ENCODE measurements around the gene OLA1. TPM values are rescaled to one million over a fixed set of nuclear protein-coding genes. Genes with fewer than 3 reads are reported as not detected.

Gene OLA1
- total RNA-seq, 4 donors from 2014 or later = 47.1 to 62.7 (median 55.6) TPM

DNA sequence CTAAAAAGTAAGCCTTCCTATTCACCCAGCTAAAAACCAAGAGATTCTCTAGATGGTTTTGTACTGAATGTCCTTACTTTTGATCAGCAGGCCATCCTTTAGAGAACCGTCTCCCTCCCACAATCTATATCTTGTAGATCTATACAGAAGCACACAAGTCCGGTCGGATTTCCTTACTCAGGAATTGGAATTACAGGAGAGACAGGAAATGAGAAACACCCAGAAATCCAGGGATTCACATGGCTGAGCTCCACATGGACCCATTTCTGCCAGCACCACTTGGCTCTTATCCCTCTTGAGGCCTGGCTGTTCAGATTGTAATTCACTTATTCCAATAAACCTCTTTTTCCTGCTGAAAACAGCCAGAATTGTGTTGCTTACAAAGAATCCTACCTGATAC, 4.5 kb downstream of the OLA1 start:
- TF ChIP-seq, protein P1, sequence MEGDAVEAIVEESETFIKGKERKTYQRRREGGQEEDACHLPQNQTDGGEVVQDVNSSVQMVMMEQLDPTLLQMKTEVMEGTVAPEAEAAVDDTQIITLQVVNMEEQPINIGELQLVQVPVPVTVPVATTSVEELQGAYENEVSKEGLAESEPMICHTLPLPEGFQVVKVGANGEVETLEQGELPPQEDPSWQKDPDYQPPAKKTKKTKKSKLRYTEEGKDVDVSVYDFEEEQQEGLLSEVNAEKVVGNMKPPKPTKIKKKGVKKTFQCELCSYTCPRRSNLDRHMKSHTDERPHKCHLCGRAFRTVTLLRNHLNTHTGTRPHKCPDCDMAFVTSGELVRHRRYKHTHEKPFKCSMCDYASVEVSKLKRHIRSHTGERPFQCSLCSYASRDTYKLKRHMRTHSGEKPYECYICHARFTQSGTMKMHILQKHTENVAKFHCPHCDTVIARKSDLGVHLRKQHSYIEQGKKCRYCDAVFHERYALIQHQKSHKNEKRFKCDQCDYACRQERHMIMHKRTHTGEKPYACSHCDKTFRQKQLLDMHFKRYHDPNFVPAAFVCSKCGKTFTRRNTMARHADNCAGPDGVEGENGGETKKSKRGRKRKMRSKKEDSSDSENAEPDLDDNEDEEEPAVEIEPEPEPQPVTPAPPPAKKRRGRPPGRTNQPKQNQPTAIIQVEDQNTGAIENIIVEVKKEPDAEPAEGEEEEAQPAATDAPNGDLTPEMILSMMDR (IDR thresholded peaks at IDR 0.05; ENCODE audit: low read depth) = no peak

DNA sequence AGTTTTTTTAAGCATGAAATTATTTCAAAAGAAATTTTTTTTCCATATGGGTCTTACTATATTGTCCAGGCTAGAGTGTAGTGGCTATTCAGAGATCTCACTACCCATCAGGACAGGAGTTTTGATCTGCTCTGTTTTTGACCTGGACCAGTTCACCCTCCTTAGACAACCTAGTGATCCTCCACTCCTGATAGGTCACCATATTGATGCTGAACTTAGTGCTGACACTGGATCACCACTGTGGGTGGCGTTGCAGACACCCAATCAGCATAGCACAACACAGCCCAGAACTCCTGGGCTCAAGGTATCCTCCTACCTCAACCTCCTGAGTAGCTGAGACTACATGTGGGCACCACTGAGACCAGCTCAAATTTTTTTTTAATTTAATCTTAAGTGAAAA, 8.2 kb downstream of the OLA1 start:
- TF ChIP-seq, protein P1 (IDR thresholded peaks at IDR 0.05; ENCODE audit: low read depth) = no peak

DNA sequence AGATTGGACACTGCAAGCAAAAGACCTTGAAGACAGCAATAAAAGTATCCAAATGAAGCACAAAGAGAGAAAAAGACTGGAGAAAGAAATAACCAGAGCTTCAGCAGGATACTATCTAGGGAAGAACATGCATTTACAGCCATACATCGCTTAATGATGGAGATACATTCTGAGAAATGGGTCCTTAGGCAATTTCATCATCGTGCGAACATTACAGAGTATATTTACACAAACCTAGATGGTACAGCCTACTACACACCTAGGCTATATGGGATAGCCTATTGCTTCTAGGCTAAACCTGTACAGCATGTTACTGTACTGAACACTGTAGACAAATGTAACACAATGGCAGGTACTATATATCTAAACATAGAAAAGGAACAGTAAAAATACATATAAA, 11.9 kb downstream of the OLA1 start:
- TF ChIP-seq, protein P1 (IDR thresholded peaks at IDR 0.05; ENCODE audit: low read depth) = no peak

DNA sequence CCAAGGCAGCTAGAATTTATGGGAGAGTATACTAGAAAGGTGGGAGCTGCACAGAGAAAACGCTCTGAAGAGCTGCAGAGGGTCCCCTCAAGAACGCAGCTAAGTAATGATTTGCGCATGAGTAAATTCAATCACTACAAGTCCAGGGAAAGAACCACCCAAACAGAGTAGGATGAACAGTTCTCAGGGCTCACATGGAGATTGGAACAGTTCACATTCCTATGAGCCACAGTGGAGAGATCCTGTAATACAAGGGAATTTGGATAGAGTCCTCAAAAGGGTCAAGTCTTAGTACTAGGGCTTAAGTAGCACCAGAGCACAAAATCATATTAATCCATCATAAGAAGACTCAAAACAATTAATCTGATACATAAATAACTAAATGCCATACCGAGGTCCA, 12.7 kb downstream of the OLA1 start:
- TF ChIP-seq, protein P1 (IDR thresholded peaks at IDR 0.05; ENCODE audit: low read depth) = no peak

DNA sequence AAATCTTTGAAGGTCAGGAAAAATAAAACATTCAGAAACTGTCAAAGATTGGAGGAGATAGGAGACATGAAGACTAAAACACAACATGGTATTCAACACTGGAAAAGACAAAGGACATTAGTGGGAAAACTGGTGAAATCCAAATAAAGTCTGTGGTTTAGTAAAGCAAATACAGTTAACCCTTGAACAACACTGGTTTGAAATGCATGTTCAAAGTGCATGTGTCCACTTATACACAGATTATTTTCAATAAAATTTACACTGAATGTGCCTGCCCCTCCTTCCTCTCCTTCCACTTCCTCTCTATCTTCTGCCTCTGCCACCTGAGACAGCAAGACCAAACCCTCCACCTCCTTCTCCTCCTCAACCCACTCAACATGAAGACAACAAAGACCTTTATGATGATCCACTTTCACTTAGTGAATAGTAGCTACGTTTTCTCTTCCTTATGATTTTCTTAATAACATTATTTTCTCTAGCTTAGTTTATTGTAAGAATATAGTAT, 14.5 kb downstream of the OLA1 start:
- TF ChIP-seq, protein P1 (IDR thresholded peaks at IDR 0.05; ENCODE audit: low read depth) = no peak

DNA sequence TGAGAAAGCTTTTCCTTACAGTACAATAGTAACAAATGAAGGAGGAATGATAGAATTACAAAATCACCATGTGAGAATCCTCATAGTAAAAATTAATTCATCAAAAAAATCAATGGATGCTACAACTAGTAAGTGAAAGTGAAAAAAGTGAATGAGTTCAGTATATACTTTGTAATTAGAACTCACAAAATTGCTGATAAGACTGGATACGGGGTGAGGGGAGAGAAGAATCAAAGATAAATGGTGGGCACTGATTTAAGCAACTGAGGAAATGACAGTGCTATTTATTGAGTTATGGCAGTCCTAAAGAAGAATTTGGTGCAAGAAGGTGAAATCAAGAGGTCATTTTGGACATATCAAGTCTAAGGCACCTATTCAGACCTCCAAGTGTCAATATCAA, 20.6 kb downstream of the OLA1 start:
- TF ChIP-seq, protein P1 (IDR thresholded peaks at IDR 0.05; ENCODE audit: low read depth) = no peak

DNA sequence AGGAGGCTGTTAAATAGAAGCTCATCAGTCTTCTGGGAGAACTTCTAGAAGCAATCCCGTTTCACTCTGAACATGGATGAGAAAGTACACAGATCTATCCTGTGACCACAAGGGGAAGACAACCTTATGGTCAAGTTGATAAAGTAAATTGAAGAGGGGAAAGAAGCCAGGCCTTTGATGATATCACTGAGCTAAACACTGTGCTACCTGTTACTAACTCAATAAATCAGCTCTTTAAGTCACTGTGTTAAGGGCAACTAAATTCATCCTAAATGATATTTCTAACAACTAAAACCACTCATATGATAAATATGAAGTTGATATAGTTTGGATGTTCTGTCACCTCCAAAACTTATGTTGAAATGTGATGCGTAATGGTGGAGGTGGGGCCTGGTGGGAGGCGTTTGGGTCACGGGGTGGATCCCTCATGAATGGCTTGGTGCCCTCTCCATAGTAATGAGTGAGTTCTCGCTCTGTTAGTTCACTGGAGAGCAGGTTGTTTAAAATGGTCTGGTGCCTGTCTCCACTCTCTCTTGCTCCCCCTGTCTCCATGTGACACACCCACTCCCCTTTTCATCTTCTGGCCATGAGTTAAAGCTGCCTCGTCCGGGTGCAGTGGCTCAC, 23.6 kb downstream of the OLA1 start:
- TF ChIP-seq, protein P1 (IDR thresholded peaks at IDR 0.05; ENCODE audit: low read depth) = no peak

All from subcutaneous adipose tissue (tissue), 4 donors.